GM19035 (cell line): ENCODE measurements around the gene ITGB7.

Source experiments
- ATAC-seq: cut with Tn5 transposase; IDR thresholded peaks from one replicate; pipeline ENCODE4 v1.9.1; 2021; ENCODE audit not compliant: unreplicated experiment

Gene ITGB7

DNA sequence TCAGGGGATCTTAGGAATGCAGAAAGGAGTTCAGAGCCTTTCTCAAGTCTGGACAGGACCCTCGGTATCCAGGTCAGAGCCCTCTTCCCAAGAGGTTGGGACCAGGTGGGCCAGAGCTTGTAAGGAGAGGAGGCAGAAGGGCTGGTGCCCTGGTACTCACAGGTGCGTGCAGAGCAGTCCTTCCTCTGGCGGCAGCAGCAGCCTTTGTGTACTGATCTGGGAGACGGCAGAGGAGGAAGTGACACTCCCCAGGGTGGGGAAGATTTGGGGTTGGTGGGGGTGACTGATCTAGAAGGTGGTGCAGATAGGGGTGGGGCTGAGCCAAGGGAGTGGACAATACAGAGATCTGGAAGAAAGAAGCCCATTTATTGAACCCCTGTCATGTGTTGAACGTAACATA, at the start of gene ITGB7:
ITGB7 (minus strand) TSS at position 210 of the 400 bp plus-strand sequence. CDS start 6,808 bp downstream, outside the sequence.
- peak; percentile 39 for ATAC-seq

DNA sequence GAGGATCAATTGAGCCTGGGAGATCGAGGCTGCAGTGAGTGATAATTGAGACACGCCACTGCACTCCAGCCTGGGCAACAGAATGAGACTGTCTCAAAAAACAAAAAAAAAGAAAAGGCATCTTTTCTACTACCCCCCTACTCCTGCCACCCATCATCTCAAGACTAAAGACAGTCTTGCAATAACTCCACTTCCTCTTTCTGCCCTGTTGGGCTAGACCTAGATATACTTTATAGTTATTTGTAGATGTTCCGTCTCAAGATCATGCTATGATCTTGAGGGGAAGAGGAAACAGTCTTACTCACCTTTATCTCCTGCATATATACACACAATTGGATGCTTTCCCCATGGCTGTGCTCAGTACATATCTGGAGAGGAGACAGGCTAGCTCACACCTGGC, 48.9 kb upstream of the ITGB7 start:
- ATAC-seq, result no peak

DNA sequence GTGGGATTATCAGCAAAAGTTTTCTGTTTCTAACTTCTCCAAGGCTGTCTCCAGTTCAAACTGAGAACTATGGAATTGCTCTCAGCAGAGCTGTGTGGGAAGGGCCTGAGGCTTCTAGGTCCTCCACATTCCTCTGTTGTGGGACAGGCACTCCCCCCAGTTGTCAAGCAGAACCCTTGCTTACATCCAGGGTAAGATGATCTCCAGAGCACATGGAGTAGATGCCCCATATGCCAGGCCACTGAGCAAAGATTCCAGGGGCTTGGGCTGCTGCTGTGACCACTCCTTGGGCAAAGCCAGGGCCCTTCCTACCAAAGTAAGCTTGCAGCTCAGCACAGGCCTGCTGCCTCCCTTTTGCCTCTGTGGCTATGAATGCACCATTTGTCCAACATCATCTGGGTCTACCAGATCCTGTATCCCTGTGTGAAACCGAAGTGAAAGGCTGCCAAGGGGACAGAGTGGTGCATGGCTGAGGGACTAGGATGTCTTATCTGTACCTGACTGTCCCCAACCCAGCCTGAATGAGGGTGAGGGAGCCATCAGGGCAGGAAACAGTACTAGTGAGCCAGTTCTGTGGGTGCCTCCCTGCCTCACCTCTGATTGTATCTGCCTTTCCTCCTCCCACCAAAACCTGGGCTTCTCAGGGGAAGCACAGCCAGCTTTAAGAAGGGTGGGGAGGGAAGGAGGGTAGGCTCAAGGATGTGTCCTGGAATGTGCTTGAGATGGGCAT, 47.9 kb upstream of the ITGB7 start:
- no peak for ATAC-seq

GRCh38 chr12:53253298-53253697, 46.2 kb upstream of the ITGB7 start:
- no peak for ATAC-seq

GRCh38 chr12:53252349-53252916, 45.4 kb upstream of the ITGB7 start:
- no peak for ATAC-seq

- ATAC-seq, result peak; percentile 84
These were observed 44.7 kb upstream of the ITGB7 start for GRCh38 chr12:53251477-53252348.

- ATAC-seq, result no peak
These were observed 38.2 kb upstream of the ITGB7 start for GRCh38 chr12:53245286-53245685.

GRCh38 chr12:53244337-53244736, 37.3 kb upstream of the ITGB7 start:
- ATAC-seq, result no peak

DNA sequence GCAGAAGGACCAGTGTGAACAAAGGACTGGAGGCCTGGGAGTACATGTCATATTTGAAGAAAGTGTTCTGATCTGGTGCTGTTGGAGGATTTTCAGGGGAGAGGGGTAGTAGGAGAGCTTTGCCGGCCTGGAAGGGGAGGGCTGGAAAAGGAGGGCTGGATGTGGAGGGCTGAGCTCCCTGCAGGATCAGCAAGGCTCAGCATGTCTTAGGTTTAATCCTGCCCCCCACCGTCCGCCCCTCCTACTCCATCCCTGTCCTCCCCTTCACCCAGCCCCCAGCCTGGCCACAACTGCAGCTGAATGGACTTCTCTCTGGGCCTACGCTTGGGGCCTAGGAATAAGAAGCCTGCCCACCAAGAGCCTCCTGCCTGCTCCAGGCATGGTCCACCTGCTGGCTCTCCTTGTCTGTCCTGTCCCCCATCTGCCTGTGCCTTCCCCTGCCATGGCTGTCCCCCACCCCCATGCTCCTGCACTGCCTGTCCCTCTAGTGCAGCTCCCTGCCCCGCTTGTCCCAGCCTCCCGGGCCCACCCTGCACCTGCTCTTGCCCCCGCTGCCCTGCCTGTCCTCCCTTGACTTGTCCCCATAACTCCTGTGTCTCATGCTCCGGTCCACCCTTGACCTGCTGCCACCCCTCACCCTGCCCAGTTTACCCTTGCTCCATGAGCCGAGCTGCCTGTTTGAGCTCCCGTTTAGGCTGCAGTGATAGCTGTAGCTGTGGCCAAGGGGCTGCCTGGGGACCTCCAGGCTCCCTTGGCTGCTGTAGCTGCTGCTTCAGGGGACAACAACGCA, 34.8 kb upstream of the ITGB7 start:
- no peak for ATAC-seq

DNA sequence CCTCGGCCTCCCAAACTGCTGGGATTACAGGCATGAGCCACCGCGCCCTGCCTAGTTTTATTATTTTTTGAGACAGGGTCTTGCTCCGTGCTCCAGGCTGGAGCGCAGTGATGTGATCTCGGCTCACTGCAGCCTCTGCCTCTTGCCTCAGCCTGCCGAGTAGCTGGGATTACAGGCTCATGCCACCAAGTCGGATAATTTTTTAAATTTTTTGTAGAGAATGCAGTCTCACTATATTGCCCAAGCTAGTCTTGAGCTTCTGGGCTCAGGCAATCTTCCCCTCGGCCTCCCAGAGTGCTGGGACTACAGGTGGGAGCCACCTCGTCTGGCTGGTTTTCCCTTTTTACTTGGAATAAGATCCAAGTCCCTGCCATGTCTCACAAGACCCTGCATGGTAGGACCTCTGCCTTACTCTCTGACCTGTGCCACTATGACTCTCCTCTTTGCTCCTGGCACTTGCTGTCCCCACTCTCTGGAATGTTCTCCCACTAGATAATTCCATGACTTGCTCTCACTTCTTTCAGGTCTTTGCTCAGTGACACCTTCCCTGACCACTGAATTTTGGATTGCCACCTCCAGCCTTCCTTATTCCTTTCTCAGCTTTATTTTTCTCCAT, 32.7 kb upstream of the ITGB7 start:
- no peak for ATAC-seq

DNA sequence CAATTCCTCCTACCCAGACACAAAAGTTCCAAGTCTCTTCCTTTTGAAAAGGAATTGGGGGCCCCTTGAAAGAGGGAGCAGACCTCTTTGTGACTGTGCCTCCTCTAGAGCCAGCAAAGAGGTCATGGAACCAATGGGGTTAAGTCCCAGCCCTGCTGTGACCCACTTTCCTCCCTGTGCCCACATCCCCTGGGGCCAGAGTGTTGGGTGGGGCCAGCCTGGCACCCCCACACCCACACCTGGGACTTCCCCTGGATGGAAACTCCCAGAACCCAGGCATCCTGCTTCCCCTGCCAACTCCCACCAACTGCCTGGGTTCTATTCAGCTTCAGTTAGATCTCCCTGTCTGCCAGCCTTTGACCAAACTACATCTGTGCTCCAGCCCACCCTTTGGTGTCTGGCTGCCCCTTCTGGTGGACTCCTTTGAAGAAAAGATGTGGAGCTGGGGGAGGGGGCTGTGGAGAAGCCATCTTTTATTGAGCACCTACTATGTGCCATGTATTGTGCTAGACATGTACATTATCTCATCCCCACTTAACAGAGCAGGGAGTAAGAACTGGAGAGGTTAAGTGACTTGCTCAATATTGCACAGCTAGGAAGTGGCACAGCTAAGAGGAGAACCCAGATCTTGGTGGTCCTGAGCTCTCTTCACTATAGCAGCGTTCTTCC, 29.5 kb upstream of the ITGB7 start:
- no peak for ATAC-seq

DNA sequence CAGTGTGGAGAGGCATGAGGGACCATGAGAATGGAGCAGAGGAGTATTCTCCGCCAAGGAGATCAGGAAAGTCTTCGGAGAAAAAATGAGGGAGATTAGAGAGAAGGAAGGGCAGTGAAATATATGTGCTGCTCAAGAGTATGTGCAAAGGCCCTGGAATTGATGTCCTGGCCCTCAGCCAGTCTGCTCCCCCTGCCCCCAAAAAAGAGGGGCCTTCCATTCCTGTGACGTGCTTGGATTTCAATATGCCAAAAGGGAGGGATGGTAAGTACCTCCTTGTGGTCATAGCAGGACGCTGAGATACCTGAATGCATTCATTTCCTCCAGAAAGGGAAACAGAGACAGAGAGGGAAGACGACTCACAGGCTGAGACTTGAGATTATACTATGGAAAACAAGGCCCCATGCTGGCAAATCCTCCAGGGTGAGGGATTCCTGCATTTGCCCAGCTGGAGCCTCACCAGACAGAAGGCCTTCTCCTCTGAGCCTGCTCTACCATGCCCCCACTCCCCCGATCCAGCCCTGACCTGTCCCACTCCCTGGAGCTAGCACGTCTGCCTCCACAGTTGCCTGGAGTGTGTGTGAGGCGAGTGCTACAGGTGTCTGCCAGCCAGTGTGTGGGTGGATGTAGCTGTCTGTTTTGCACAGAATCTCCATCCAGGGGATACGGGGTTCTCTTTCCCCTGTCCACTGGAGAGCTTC, 28.8 kb upstream of the ITGB7 start:
- ATAC-seq, result no peak

- no peak for ATAC-seq
These were observed 28.1 kb upstream of the ITGB7 start for GRCh38 chr12:53235164-53235563.

DNA sequence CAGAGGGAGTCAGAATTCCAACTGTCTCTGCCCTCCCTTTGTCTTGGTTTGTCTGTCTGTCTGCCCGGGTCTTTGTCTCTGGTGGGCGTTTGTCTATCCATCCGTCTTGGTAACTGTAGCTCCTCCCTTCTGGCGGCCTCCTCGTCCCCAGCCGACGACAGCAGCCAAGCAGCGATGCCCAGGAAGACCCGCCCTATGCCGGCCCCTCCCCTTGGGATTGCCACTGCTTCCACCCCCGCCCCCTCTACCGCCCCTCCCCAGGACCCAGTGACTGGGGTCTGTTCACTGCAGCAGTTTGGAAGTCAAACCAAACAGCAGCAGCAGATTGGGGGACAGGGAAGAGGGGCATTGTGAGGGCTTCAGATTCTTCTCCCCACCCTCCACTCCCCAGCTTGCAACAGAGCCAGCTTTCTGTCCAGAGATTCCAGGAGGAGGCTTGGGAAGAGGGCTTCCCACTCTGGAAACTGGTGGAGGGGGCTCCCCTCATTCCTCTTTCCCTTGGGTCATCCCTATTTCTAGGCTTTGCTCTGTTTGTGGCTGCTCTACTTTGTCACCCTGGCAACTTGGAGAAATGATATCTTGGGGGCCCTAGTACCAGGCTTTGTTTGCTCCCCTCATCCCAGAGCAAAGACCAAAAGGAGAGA, 27.3 kb upstream of the ITGB7 start:
- ATAC-seq, result no peak

DNA sequence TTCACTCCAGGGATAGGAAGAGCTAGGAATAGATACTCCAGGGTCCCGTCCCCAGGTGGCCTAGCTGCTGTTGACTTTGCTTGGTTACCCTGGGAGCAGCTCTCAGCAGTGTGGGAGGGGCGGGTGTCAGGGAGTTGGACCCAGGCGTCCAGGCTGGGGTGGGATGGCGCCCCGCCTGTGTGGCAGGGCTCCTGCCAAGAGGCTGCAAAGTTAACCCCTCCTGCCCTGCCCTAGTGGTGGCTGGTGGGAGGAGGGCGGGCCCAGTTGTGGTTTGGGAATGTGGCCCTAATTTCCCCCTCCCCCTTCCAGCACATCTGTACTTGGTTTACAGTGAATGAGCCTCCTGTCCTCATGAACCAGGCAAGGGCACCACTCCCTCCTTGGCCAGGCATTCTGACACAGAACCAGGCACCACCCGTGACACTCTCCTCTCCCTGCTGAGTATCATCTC, 26.6 kb upstream of the ITGB7 start:
- no peak for ATAC-seq

DNA sequence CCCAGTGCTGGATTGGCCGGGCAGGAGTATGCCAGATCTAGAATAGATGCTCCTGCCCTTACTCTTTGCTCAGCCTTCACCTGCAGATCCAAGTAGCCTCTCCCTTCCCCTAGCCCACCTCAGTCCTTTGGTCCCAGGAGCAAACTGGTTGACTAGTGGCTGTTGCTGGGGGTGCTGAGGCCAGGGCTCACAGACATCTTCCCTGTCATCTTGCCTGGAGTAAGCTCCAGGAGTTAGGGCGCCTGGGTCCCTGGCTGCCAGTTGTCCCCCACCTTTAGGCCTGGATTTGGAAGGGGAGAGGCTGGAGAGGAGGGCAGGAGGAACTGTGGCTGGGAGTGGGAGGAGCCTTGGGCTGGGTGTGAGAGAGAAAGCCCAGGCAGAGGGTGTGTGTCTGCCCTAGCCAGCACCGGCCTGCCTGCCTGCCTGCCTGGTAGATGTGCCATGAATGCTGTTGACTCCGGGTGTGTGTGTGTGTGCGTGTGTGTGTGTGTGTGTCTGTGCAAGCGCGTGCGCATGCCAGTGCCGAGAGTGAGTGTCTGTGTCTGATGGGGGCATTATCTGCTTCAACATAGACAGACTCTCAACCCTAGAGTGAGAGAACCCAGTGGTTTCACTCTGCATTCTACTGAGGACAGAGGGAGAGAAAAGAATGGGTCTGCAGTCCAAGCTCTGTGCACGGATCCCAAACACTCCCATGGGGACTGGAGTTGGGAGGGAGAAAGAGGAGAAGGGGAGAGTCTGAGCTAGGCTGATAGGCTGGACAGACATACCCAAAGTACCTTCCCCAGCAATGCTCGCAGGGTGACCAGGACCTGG, 25.8 kb upstream of the ITGB7 start:
- no peak for ATAC-seq

DNA sequence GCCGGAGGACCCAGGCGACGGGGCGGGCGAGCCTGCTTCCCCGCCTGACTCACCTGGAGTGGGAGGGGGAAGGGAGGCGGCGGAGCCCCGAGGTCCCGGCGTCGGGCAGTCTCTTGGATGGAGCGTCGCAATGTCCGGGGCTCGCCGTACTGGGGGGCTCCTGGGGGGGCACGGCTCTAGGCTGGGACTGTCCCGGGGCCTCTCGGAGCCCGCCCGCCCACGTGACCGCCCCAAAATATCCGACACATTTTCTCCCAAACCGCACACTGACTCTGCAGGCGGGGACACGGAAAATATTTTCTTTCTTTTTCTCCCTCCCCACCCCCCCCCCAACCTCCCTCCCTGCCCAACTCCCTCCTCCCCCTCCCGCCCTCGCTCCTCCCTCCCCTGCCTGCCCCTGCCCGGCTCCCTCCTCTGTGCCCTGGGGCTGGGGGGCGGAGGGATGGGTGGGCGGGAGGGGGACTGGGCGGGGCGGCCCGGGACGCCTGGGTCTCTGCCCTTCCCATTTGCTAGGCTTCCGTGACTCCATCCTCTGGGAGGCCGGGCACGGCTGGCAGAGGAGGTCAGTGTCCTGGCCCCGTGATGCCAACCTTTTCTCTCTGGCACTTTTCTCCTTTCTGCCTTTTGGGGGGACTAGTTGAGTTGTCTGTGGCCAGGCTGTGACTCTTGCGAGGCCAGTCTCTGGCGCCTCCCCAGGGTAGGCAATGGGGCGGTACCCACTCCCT, 25.0 kb upstream of the ITGB7 start, which contains the start of gene RARG:
RARG (minus strand) TSS at position 289 of the 725 bp plus-strand sequence. CDS start 4,664 bp downstream, outside the sequence.
- ATAC-seq, result no peak

GRCh38 chr12:53231671-53231920, 24.5 kb upstream of the ITGB7 start:
- ATAC-seq, result no peak
